Measurements from ENCODE around the gene SRSF12.

Gene SRSF12

DNA sequence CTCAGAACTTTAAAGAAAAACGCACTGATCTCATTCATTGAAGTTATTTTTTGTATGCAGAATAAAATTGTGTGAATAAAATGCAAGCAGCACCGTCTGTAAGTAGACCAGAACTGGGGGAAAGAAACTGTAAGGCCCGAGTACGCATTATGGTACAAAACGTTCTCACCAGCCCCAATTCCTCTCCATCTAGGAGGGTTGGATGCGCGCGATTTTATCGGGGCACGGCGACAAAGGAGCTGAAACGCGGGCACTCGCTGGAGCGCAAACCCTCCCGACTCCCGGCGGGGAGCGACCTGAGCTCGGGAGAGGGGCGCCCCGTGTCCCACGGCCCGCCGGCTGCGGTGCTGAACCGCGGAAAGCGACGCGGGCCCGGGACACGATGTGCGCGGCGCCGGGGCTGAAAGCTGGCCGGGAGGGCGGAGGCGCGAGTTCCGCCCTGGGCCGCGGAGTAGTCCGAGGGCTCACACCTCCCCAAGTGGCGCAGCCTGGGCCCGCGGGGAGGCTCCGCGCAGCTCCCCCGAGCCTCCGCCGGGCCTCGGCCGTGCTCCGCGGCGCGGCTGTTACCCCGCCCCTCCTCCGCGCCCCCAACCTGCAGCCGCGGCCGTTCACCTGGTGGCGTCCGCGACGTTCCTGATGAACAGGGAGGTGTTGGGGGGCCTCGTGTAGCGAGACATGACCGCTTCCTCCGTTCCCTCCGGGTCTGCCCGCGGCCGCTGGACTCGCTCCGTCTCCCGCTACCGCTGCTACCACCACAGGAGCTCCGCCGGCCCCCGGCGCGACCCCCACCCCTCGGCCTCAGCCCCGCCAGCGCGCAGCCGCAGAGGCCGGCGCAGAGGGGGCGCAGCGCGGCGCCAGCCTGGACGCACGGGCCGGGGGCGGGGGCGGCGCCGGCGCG is at the start of gene SRSF12:
SRSF12 (minus strand) TSS at position 861 of the 898 bp plus-strand sequence; CDS start at position 677, 184 bp downstream.
- no peak for DNase-seq (ENCODE audit: low read depth)

DNA sequence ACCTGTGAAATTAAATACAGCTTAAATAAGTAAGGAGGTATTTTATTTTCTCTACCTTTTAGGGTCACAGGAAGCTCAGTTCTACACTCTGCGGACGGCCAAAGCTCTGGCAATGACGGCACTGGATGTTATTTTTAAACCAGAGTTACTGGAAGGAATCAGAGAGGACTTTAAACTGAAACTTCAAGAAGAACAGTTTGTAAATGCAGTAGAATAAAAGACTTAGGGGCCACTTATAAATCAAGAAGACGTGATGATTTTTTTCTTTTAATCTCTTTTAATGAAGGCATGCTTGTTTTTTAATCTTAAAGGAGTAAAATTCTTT is 44.1 kb upstream of the SRSF12 start:
- no peak for DNase-seq (ENCODE audit: low read depth)

DNA sequence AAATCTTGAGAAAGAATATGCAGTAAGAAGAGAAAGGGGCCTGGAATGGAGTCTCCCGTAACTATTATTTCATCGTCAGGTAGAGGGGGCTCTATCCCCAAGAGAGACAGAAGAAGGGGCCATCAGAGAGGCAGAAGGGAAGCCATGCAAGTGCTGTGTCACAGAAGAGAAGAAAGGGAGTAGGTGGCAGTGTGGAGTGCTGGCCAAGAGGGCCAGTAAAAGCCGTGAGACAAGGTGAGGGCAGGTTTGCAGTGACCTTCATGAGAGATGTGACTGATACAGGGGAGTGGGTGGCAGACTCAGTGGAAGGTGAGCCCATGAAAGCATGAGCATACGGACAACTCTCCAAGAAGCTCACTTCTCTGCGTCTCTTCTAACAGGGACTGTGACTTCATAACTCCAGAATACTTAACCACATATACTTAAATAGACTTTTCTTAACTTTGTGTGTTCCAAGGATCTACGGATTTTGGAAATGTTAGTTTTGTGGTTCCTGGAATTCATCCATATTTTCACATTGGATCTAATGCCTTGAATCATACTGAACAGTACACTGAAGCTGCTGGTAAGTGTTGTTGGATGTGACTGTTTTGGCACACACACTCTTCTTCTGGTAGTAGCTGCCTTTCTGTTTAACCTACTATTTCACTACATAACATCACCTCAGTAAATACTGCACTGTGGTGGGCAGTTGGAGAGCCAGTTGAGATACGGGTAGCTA is 43.6 kb upstream of the SRSF12 start:
- DNase-seq (ENCODE audit: low read depth), result no peak

DNA sequence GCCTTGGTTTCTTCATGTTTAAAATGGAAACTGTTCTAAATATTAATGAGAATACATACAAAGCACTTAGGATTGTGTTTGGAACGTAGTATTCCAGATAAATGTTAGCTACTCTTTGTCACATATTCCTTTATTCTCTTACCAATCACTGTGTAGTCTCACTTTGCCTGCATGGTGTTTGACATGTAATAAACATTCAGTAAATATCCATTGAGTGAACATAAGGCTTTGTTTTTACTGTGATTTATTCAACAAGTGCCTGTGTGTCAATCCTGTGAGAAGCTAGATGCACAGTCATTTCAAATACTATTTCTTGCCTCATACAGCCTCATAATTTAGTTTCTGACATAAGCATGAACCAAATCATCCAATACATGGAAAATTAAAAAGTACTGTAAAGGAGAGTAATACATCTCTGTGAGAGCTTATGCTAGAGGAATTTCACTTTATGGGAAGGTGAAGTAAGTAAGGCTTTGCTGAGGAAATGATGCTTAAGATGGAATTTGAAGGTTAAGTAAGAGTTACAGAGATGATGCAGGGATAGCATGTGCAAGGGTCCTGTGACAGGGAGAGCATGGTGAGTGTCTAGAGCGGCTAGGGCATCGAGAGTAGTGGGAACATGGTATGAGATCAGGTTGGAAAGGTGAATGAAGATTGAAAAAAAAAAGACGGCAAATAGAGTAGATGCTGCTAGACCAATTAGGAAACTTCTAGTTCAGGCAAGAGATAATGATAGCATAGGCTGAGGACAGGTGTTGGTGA is 42.6 kb upstream of the SRSF12 start:
- DNase-seq (ENCODE audit: low read depth), result no peak

DNA sequence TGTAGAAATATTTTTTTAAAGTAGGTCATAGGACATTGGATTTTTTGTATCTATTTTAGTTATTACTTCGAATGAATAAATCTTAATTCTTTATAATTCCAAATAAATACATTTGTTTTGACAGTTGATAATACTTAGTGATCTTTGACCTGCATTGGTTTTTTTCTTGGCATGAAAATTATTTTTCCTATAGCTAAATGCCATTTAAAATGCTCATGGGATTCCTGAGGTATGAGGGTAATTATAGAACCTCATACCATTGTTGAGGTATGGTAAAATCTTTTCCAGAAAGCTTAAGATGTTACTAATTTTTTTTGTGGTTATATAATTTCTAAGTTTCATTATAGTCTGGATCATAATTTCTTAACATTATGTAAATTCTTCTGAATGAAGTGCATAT is 36.3 kb upstream of the SRSF12 start:
- DNase-seq (ENCODE audit: low read depth), result no peak

DNA sequence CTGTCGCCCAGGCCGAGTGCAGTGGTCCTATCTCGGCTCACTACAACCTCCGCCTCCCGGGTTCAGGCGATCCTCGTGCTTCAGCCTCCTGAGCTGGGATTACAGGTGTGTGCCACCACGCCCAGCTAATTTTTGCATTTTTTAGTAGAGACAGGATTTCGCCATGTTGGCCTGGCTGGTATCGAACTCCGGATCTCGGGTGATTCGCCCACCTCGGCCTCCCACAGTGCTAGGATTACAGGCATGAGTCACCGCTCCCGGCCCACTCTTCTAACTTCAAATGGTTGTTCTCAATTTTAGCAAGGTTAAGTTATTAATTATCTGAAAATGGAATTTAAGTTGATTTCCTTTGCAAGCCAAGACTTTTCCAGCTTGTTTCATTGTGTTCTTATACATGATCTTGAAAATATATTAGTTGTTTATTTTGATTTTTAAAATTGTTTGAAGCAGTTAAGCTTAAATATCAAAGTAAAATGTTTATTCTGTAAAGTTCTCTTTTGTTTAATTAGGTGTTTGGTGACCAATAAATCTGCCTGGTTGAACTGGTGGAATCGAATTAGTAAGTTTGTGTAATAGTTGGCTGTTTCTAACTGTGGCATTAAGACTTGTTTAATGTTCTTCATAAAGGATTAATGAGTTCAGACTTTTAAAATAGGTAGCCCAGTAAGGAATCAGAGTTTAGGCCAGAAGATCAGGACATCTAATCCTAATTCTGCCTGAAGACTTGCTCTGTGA is 30.3 kb upstream of the SRSF12 start:
- DNase-seq (ENCODE audit: low read depth), result no peak

DNA sequence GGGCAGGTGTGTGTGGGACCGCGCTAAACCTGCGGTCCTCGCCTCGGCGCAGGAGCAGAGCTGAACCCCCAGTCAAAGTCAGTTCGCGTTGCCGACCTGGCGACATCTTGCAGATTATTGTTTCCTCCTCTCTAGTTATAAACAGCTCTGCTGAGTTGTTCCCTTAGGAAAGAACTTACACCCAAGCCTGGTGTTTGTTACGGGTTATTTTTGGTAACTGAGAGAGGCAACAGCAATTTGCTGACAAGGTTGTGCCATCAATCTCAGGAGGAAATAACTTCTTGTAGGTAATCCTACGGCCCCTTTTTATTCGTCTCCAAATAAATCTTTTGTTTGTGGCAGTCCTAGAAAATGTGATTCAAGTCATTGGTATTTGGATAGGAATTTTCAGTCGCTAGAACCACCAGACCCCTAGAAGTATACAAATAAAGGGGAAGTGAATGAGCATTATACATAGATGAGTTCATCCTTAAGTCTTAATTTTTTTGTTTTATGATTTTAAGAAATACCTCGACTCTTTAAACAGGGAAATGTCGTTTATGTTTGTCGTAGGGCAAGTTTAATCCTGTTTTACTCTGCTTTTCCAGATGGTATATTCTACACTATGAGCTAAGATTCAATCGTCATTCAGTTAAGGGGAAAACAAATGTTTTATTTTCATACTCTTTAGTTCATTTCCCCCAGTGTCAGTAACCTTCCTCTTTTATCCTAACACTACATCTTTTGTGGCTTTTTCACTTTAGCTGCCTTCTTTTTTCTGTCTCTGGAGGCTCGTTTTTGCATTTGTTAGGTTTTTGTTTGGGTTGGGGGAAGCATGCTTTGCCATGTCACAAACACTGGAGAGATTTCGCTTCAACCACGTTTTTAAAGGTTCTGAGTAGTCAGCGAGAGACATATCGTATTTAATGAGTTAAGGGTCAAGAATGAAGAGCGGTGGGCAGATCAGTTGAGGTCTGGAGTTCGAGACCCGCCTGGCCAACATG is 29.1 kb upstream of the SRSF12 start:
- DNase-seq (ENCODE audit: low read depth), result no peak

DNA sequence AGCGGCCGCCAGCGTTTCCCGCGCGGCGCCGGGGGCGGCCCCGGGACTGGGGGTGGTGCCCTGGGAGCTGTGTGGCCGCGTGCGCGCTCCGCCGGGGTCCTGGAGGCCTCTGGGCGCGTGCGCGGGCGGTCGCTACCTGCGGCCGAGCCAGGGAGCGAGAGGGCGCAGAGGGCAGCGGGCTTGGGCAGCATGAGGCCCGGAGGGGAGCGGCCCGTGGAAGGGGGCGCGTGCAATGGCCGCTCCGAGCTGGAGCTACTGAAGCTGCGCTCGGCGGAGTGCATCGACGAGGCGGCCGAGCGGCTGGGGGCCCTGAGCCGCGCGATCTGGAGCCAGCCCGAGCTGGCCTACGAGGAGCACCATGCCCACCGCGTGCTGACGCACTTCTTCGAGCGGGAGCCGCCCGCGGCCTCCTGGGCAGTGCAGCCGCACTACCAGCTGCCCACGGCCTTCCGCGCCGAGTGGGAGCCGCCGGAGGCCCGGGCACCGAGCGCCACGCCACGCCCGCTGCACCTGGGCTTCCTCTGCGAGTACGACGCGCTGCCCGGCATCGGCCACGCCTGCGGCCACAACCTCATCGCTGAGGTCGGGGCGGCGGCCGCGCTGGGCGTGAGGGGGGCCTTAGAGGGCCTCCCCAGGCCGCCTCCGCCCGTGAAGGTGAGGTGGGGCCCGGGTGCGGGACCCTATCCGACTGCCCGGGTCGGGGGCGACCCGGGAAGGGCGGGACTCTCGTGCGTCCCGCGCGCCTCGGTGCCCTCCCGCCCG is 28.3 kb upstream of the SRSF12 start, which contains the start of gene PM20D2:
PM20D2 (plus strand) TSS at position 100 of the 762 bp plus-strand sequence; CDS start at position 190, 90 bp downstream.
- no peak for DNase-seq (ENCODE audit: low read depth)

DNA sequence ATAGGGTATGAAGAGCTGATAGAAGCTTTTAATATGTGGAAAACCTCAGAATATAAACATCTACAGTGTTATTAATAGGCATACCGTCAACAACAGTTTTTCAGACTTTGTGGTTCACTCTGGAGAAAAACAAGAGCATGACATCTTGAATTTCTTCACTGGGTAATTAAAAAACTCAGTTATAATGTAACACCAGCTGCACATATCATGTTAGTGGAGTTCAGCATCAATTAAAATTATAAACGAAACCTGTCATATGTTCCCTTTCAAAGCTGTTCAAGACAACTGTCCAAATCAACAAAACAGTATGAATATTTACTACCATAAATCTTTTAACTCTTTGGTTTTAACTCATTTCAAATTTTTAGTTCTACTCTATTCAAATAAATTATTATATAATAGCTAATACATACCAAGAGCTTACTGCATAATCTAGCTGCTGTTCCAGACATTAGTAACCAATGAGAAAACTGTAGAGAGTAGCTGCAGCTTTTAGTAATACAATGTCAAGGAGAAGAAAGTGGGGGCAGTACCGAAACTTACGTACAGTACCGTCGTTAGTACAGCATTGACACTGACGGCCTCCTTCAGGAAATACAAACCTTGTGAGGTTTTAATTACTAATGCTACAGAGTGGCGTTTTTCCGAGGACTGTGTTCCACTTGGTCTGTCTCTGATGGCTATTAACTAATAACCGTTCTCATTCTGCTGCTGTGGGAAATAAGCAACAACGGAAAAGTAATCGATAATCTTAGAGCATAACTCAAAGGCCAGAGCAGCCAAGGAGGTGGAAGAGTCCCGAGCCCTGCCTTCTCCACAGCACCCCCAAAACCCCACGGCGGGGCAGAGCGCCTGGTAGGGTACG is 27.5 kb upstream of the SRSF12 start:
- DNase-seq (ENCODE audit: low read depth), result no peak

DNA sequence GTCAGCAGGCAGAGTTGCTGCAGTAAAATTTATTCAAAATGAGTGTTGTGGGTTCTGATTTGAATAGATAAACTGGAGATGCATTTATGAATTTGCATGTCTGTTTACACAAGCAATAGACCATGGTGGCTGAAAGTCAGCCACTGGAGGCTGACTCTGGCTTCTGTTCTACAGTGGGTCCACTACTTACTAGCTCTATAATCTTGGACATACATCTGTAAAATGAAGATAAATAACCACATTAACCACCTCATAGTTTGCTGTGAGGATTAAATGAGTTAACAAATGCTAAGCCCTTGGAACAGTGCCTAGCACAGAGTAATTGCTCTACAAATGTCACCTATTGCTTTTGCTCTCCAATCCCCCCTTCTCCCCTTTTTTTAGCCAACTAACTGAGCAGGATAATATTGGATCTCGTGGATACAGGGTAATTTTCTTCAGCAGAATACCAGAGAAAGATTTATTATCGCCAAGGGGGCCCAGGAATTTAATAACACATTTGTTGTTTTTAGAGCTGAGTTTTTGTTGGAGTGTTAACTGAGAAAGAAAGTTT is 26.6 kb upstream of the SRSF12 start:
- DNase-seq (ENCODE audit: low read depth), result no peak

DNA sequence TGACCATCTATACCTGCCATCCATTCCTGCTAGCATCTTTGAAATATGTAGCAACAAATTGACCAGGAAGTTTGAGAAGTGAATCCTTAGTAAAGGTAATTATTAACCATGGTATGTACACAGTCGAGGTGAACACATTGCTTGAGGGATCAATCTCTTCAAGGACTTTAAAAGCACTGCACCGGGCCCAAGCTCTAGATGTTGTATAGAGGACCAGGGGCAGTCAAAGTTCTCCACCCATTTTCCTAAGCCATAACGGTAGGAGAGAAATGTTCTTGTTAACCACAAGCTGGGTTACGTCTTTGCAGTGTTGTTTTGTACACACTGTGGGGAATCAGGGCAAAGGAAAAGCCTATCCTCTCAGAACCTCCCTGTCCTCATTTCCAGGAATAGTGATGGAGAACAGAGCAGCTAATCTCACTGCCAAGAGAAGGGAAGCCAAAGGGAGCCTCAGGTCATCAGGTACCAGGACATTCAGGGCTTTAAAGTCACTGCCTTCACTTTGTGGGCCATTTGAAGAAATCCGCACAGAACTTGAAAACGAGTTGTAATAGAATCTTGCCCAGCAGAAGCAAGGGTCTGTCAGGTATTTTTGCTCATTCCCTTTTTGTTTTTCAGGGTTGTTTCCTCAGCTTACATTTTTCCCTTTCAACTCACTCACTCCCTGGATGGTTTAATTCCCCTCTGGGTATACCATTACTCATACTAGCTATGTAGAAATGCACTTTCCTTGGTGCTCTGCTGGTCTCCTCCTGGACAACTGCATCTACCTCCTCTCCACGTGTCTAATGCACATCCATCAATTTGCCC is 22.7 kb upstream of the SRSF12 start:
- DNase-seq (ENCODE audit: low read depth), result no peak

DNA sequence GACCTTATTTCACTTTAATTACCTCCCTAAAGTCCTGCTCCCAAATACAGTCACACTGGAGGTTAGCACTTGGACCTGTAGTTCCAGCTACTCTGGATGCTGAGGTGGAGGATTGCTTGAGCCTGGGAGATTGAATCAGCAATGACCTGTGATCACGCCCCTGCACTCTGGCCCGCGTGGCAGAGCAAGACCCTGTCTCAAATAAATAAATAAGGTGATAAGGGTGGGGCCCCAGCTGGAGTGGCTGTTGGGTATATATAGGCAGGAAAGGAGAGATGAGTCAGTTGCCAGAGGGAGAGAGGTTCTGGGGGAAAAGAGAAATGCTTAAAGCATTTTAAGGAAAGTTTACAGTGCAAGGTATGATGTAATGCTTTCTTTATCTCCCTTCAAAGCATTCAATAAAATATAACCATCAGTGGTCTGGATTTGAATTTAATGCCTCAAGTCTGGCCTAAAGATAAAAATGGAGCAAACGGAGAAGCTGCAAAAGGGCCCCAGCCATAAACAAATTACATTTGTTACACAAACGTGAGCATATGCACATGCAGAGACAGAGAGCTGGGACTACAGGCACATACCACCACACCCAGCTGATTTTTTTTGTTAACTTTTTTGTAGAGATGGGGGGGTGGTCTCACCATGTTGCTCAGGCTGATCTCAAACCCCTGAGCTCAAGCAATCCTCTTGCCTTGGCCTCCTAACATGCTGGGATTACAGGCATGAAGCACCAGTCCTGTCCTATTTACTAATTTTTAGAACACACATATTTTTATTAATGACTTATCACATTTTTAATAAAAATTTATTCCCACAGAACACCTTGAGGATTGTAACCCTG is 21.9 kb upstream of the SRSF12 start:
- no peak for DNase-seq (ENCODE audit: low read depth)

DNA sequence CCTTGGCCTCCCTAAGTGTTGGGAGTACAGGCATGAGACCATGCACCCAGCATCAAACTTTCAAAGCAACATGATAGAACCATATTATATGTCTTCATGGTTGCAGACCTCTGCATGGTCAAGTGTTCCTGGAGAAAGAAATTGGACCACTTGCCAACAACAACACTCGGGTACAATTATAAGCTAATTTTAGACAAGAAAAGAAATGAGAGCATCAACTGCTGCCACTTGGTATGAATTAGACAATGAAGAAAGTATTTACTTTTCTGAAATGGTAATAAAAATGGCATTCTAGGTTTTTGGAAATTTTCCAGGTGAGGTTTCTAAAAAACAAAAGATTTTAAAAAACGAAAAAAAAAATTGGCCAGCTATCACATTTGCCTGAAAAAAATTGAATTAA is 20.3 kb upstream of the SRSF12 start:
- DNase-seq (ENCODE audit: low read depth), result no peak

DNA sequence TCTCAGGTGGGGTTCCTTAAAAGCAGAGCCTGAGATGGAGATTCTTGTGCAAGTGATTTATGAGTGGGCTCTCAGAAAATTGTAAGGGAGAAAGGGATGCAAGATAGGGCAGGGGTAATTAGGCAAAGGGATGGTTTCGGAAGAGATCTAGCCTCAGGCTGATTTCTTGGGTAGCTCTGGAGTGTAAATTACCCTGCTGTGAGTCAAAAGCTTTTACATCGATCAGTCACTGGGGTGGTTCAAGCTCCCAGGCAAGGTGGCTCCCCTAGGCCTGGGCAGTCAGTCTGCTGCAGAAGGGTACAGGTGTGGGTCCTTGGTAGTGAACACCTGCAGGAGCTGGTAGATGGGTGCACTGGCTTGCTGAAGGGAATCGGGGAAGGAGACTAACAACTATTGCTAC is 16.9 kb upstream of the SRSF12 start:
- DNase-seq (ENCODE audit: low read depth), result no peak

DNA sequence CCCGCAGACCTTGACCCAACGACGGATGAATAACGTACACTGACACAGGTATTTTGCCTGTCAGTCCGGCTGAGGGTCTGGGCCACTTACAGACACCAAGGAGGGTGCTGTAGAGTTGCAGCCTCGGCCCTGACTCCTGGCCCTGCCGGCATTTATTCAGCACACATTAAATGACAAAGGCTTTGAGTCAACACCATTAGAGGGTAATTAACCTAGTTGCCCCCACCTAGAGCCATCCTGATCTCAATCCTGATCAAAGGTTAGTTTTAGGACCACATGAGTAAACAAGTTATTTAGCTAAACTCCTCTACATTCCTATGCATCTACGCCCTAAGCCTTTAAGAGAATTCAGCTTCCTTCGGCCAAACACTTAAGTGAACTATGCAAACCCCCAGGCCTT is 16.1 kb upstream of the SRSF12 start:
- no peak for DNase-seq (ENCODE audit: low read depth)

DNA sequence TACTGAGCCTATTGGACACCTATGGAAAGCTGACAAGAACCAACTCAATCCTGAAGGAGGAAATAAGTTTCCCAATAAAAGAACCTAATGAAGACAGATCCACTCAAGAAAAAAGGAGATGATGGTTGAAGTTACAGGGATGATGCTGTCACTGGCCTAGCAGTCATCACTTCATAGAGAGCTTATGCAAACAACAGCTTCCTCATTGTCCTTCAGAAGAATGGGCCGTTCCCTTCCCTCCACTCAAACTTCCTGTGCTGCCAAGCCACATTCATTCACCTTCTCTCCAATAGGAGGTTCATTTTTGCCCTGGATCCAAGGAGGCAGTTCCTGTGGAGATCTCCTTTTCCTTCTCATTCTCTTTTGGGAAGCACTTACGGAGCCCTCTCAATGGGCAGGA is 14.2 kb upstream of the SRSF12 start:
- DNase-seq (ENCODE audit: low read depth), result no peak

DNA sequence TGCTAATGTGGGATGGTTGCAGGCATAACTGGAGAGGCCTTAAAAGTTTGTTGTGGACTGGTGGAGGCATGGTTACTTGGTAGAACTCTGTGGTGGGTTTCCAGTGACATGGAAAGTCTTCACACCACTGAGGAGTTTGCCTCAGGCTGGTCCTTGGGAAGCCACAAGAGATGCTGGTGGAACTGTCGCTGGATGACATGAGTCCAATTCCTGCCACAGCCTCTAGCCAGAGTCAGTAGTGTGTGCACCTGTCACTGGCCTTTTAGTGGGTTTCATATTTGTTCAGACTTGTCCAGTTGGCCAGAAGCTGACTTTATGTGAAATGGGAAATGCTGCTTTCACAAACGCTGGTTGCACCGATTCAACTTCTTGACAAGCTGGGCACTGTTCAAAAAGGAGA is 13.7 kb upstream of the SRSF12 start:
- no peak for DNase-seq (ENCODE audit: low read depth)

All from GM04503 (cell line).